Retinal pigment epithelial cell (primary cell): Measurements from ENCODE around the gene G6PC1.
"Not testable (repeated sequence)": the region's sequence is repeated elsewhere in the genome, so short reads cannot be mapped to it uniquely, and the experiment has no call there.

Source experiments
- DNase-seq: peaks from one replicate; pipeline ENCODE4 v3.0.0-alpha.2; 2010; ENCODE audit warnings: low read depth
- H3K4me3 ChIP-seq: 2 replicates; pipeline ENCODE4 v1.5.1; 2011; ENCODE audit warnings: mild to moderate bottlenecking, low read length, control low read depth, moderate library complexity
- CTCF ChIP-seq: conservative IDR thresholded peaks from 2 replicates; pipeline ENCODE4 v1.5.1; 2011; ENCODE audit warnings: low read depth, low read length, control low read depth, inconsistent platforms

G6PC1 gene

GRCh38 chr17:42878924-42879595, 21.5 kb upstream of the G6PC1 start:
- H3K4me3 ChIP-seq: no peak overlapping the region
- DNase-seq: no peak
- TF ChIP-seq CTCF: no peak

- no peak for TF ChIP-seq CTCF
- no peak for DNase-seq
- no peak overlapping the region for H3K4me3 ChIP-seq
Observed at GRCh38 chr17:42879596-42879985, 21.0 kb upstream of the G6PC1 start.

- TF ChIP-seq CTCF: no peak
- DNase-seq: no peak
- H3K4me3 ChIP-seq: no peak overlapping the region
Observed at GRCh38 chr17:42880776-42881310, 19.8 kb upstream of the G6PC1 start.

GRCh38 chr17:42881706-42882105, 18.9 kb upstream of the G6PC1 start:
- DNase-seq, H3K4me3 ChIP-seq: not testable (repeated sequence)

- H3K4me3 ChIP-seq: no peak overlapping the region
- TF ChIP-seq CTCF: no peak
- no peak for DNase-seq
Observed at GRCh38 chr17:42882166-42882565, 18.4 kb upstream of the G6PC1 start.

- no peak for TF ChIP-seq CTCF
- DNase-seq: no peak
- no peak overlapping the region for H3K4me3 ChIP-seq
Observed at GRCh38 chr17:42883802-42884558, 16.6 kb upstream of the G6PC1 start.

- not testable (repeated sequence) for DNase-seq, H3K4me3 ChIP-seq
Observed at GRCh38 chr17:42885806-42886205, 14.8 kb upstream of the G6PC1 start.
